Naive thymus-derived CD4-positive, alpha-beta T cell (primary cell): ENCODE measurements around the gene KCNN2. TPM values are rescaled to one million over a fixed set of nuclear protein-coding genes. Genes with fewer than 3 reads are reported as not detected.

Experiments used
- ATAC-seq: fragments of 150-1000 bp; cut with Tn5 transposase; 2 replicates; pipeline ENCODE4 v1.10.0; 2021; ENCODE audit warnings: mild to moderate bottlenecking, moderate library complexity
- CTCF ChIA-PET: fragments of 350-600 bp; sonication (Branson Sonifier 250); formaldehyde crosslinking; loops from one replicate; lab custom pipeline; 2021; ENCODE audit warnings: antibody characterized with exemption; lab: Charles Lee
- POLR2A ChIA-PET: fragments of 350-600 bp; sonication (Branson Sonifier 250); formaldehyde crosslinking; loops from one replicate; lab custom pipeline; 2021; ENCODE audit warnings: antibody characterized with exemption, inconsistent platforms; lab: Charles Lee
- DNase-seq, 9 donors: peaks; one replicate each; pipeline versions ENCODE4 v3.0.0 to v3.0.0-alpha.2; 2020 to 2022; ENCODE audit warnings: mixed read lengths in 1 of 9
- H3K27ac ChIP-seq: one replicate; pipeline ENCODE4 v1.7.0; 2013; ENCODE audit warnings: mild to moderate bottlenecking, low read depth, low read length, moderate library complexity
- H3K27me3 ChIP-seq, 2 donors: one replicate each; pipeline ENCODE4 v1.7.0; 2013; ENCODE audit warnings: low read length in 2 of 2, mild to moderate bottlenecking in 2 of 2, moderate library complexity in 2 of 2; ENCODE audit not compliant: control insufficient read depth in 2 of 2, insufficient read depth in 2 of 2
- H3K36me3 ChIP-seq, 3 experiments: 1 replicate in 2 of 3; 2 replicates in 1 of 3; pipeline ENCODE4 v1.7.0; 2013; ENCODE audit warnings: low read length in 3 of 3, mild to moderate bottlenecking in 3 of 3, moderate library complexity in 1 of 3; ENCODE audit not compliant: insufficient read depth in 3 of 3, control insufficient read depth in 2 of 3
- H3K4me1 ChIP-seq, 2 donors: one replicate each; pipeline ENCODE4 v1.7.0; 2013; ENCODE audit warnings: low read length in 2 of 2, mild to moderate bottlenecking in 2 of 2, moderate library complexity in 1 of 2; ENCODE audit not compliant: control insufficient read depth in 2 of 2, insufficient read depth in 2 of 2
- H3K4me3 ChIP-seq: 2 replicates; pipeline ENCODE4 v1.7.0; 2013; ENCODE audit warnings: mild to moderate bottlenecking, low read length
- H3K9me3 ChIP-seq, 3 experiments: 1 replicate in 2 of 3; 2 replicates in 1 of 3; pipeline ENCODE4 v1.7.0; 2013; ENCODE audit warnings: low read length in 3 of 3; ENCODE audit not compliant: control insufficient read depth in 2 of 3
- H3K27ac Mint-ChIP-seq, 9 donors: one replicate each; pipeline ENCODE4 v1.8.0; 2020 to 2022; ENCODE audit warnings: mixed read lengths in 9 of 9, mild to moderate bottlenecking in 8 of 9, moderate library complexity in 5 of 9, inconsistent platforms in 2 of 9
- H3K27me3 Mint-ChIP-seq, 5 donors: one replicate each; pipeline ENCODE4 v1.8.0; 2021 to 2022; ENCODE audit warnings: mixed read lengths in 5 of 5, mild to moderate bottlenecking in 1 of 5
- H3K36me3 Mint-ChIP-seq, 5 donors: one replicate each; pipeline ENCODE4 v1.8.0; 2020 to 2022; ENCODE audit warnings: mixed read lengths in 5 of 5, mild to moderate bottlenecking in 3 of 5, inconsistent platforms in 1 of 5
- H3K4me1 Mint-ChIP-seq, 7 donors: one replicate each; pipeline ENCODE4 v1.8.0; 2020 to 2022; ENCODE audit warnings: mixed read lengths in 7 of 7, mild to moderate bottlenecking in 3 of 7, inconsistent platforms in 1 of 7
- H3K4me3 Mint-ChIP-seq, 10 donors: one replicate each; pipeline ENCODE4 v1.8.0; 2020 to 2022; ENCODE audit warnings: mild to moderate bottlenecking in 10 of 10, mixed read lengths in 10 of 10, moderate library complexity in 6 of 10, inconsistent platforms in 2 of 10
- H3K9me3 Mint-ChIP-seq, 11 donors: one replicate each; pipeline ENCODE4 v1.8.0; 2020 to 2022; ENCODE audit warnings: mixed read lengths in 11 of 11, mild to moderate bottlenecking in 4 of 11, inconsistent platforms in 1 of 11, moderate library complexity in 1 of 11
- intact Hi-C, 2 donors: fragments of 100-400 bp; cut with micrococcal nuclease; formaldehyde crosslinking; loops; one replicate each; pipeline ENCODE4 v1.15.1; 2023
- polyA plus RNA-seq, 2 donors: library from polyadenylated mRNA; unstranded; fragments of 300-500 nt; fragmentation: Illumina TruSeq; gene quantifications; one replicate each; pipeline ENCODE4 v1.2.3, GENCODE V29; 2021
- total RNA-seq, 6 experiments: library from RNA in 5 of 6; stranded (reverse) in 5 of 6; gene quantifications; 1 replicate in 5 of 6; 2 replicates in 1 of 6; pipeline ENCODE4 v1.2.3 and lab custom pipeline; 2021 to 2026

KCNN2 gene
- total and polyA plus RNA-seq, 7 experiments from 2014 or later, result not detected

DNA sequence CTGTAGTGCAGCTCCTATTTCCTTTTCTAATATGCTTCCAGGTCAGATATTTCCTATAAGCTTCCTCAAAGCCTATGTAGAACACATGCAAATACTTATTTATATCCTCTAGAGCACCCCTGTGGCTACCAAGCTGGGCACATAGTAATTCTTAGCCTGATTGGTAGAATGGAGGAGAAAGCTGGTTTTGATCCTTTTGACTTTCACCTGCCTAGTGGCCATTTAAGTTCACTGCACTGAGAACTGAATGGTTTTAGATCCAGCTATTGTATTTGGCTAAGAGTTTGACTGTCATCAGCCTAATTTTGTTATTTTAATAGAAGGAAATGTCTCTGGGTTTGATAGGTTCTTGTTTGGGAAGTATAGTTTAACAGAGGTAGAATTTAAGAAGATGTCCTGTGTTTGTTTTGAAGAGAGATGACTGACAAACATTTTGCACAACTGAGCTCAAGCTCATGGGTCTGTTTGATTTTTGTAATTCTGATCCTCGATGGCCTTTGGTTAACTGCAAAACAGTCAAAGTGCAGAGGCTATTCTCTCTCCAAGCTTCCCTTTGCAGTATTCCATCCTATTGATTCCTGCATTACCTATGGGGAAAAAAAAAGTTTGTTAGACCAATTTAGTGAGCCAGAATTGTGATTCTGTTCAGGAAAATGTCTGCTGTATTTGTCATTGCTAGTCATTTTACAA is 85.4 kb downstream of the KCNN2 start:
- Mint-ChIP-seq H3K27me3 (peaks cover 0 to 13% (median 7%) of the 10 kb centered on the region in 5 donors), H3K4me3 (no peak overlapping the region), H3K4me1 (peaks cover 0 to 6% (median 0%) of the 10 kb centered on the region in 7 donors), H3K9me3 (no peaks in the 10 kb centered on the region), H3K36me3 (no peaks in the 10 kb centered on the region), H3K27ac (no peak overlapping the region)
- H3K36me3 ChIP-seq, result no peaks in the 10 kb centered on the region
- no peaks in the 10 kb centered on the region for H3K27me3 ChIP-seq
- DNase-seq (no peak), ATAC-seq (no peak)
- no peaks in the 10 kb centered on the region for H3K9me3 ChIP-seq
- no peak overlapping the region for H3K4me3 ChIP-seq
- ChIA-PET CTCF (interaction anchor here (1.2 kb wide), 1 partner anchor 835 kb away, joined by 6 read pairs; no protein-coding TSS in a partner anchor), POLR2A (no interaction called here)
- no peaks in the 10 kb centered on the region for H3K4me1 ChIP-seq
- H3K27ac ChIP-seq, result no peak overlapping the region
- intact Hi-C loops, result no loop called here

DNA sequence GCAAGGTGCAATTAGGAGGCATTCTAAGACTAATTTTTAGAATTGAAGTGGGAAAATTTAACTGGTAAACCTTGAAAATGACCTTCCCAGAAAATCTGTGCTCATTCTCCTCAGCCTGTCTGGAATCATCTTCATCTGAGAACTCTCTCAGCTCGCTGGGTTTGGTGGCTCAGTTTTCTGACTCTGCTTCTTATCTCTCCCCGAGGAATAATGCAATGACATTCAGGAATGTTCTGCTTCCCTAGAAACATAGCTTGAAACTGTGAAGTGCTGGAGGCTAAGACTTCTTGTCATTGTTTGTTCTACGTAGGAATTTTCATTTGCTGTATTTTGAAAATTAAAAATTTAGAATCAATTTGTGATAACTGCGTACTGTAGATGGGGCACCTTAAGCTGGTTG is 86.6 kb downstream of the KCNN2 start:
- CTCF ChIA-PET, result no interaction called here
- no peak for DNase-seq
- intact Hi-C loops, result no loop called here
- Histone ChIP-seq H3K4me1 (no peaks in the 10 kb centered on the region), H3K4me3 (no peak overlapping the region), H3K27ac (no peak overlapping the region), H3K27me3 (no peaks in the 10 kb centered on the region), H3K36me3 (no peaks in the 10 kb centered on the region), H3K9me3 (no peaks in the 10 kb centered on the region)
- no peak overlapping the region for H3K27ac Mint-ChIP-seq
- H3K36me3 Mint-ChIP-seq, result no peaks in the 10 kb centered on the region
- POLR2A ChIA-PET, result no interaction called here
- peaks cover 0 to 6% (median 0%) of the 10 kb centered on the region in 7 donors for H3K4me1 Mint-ChIP-seq
- no peak overlapping the region for H3K4me3 Mint-ChIP-seq
- no peaks in the 10 kb centered on the region for H3K9me3 Mint-ChIP-seq
- ATAC-seq, result no peak
- peaks cover 0 to 17% (median 6%) of the 10 kb centered on the region in 5 donors for H3K27me3 Mint-ChIP-seq

GRCh38 chr5:114449860-114450421 is 88.1 kb downstream of the KCNN2 start:
- peak; percentile 67 for ATAC-seq
- POLR2A ChIA-PET, result no interaction called here

DNA sequence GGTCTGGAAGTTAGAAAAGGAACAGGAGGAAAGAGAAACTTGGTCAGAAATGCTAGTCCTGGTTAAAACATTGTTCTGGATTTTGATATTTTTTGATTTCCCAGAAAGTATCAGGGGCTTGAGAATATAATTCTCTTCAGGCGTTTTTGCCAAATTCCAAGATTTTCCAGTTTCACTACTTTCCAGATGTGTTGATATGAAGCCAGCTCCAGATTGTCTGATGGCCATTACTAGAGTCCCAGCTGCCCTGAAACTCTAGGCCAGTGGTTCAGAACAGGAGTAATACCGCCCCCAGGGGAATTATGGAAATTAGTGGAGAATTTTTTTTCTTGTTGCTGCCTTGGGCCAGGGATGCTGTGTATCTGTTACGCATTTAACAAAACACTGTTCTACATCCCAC is 88.6 kb downstream of the KCNN2 start:
- no peaks in the 10 kb centered on the region for H3K4me1 ChIP-seq
- DNase-seq, result no peak
- no peaks in the 10 kb centered on the region for H3K9me3 ChIP-seq
- H3K4me3 ChIP-seq, result no peak overlapping the region
- no peak overlapping the region for H3K27ac ChIP-seq
- Mint-ChIP-seq H3K9me3 (no peaks in the 10 kb centered on the region), H3K27ac (no peak overlapping the region), H3K4me1 (peaks cover 0 to 6% (median 0%) of the 10 kb centered on the region in 7 donors), H3K27me3 (peaks cover 0 to 15% (median 8%) of the 10 kb centered on the region in 5 donors), H3K4me3 (no peak overlapping the region), H3K36me3 (no peaks in the 10 kb centered on the region)
- intact Hi-C loops, result loop anchor here in 1 of 2 donors (1.0 kb wide), 1 partner anchor 771 kb away; no protein-coding TSS in a partner anchor
- no peaks in the 10 kb centered on the region for H3K36me3 ChIP-seq
- H3K27me3 ChIP-seq, result no peaks in the 10 kb centered on the region
- ChIA-PET POLR2A (no interaction called here), CTCF (interaction anchor here (0.7 to 1.5 kb wide), 3 partner anchors 832 to 838 kb away, joined by 3 read pairs; no protein-coding TSS in a partner anchor)
- no peak for ATAC-seq

More at GRCh38 chr5:114449860-114450421, 88.1 kb downstream of the KCNN2 start:
- H3K4me1 Mint-ChIP-seq, result peaks cover 0 to 6% (median 0%) of the 10 kb centered on the region in 7 donors
- H3K36me3 ChIP-seq, result no peaks in the 10 kb centered on the region
- H3K9me3 ChIP-seq, result no peaks in the 10 kb centered on the region
- DNase-seq, result peak in 7 of 9 donors; percentile 4 to 35 (median 8)
- CTCF ChIA-PET, result interaction anchor here (0.7 to 1.5 kb wide), 3 partner anchors 831 to 838 kb away, joined by 3 read pairs; no protein-coding TSS in a partner anchor
- H3K36me3 Mint-ChIP-seq, result no peaks in the 10 kb centered on the region
- no peaks in the 10 kb centered on the region for H3K9me3 Mint-ChIP-seq
- no peak overlapping the region for H3K27ac Mint-ChIP-seq
- H3K27me3 Mint-ChIP-seq, result peaks cover 0 to 15% (median 8%) of the 10 kb centered on the region in 5 donors
- H3K4me3 ChIP-seq, result no peak overlapping the region
- H3K4me3 Mint-ChIP-seq, result no peak overlapping the region
- no peaks in the 10 kb centered on the region for H3K27me3 ChIP-seq
- H3K4me1 ChIP-seq, result no peaks in the 10 kb centered on the region
- intact Hi-C loops, result loop anchor here in 1 of 2 donors (1.0 kb wide), 1 partner anchor 771 kb away; no protein-coding TSS in a partner anchor
- H3K27ac ChIP-seq, result no peak overlapping the region

GRCh38 chr5:114458726-114459125 is 96.9 kb downstream of the KCNN2 start:
- no peak overlapping the region for H3K4me3 Mint-ChIP-seq
- intact Hi-C loops, result no loop called here
- DNase-seq (no peak), ATAC-seq (no peak)
- no peaks in the 10 kb centered on the region for H3K4me1 Mint-ChIP-seq
- ChIA-PET POLR2A (no interaction called here), CTCF (no interaction called here)
- Histone ChIP-seq H3K9me3 (no peaks in the 10 kb centered on the region), H3K4me1 (no peaks in the 10 kb centered on the region), H3K4me3 (no peak overlapping the region), H3K36me3 (no peaks in the 10 kb centered on the region), H3K27me3 (no peaks in the 10 kb centered on the region), H3K27ac (no peak overlapping the region)
- no peak overlapping the region for H3K27ac Mint-ChIP-seq
- peaks cover 0 to 2% (median 0%) of the 10 kb centered on the region in 11 donors for H3K9me3 Mint-ChIP-seq
- H3K27me3 Mint-ChIP-seq, result peaks cover 0 to 16% (median 4%) of the 10 kb centered on the region in 5 donors
- H3K36me3 Mint-ChIP-seq, result no peaks in the 10 kb centered on the region

DNA sequence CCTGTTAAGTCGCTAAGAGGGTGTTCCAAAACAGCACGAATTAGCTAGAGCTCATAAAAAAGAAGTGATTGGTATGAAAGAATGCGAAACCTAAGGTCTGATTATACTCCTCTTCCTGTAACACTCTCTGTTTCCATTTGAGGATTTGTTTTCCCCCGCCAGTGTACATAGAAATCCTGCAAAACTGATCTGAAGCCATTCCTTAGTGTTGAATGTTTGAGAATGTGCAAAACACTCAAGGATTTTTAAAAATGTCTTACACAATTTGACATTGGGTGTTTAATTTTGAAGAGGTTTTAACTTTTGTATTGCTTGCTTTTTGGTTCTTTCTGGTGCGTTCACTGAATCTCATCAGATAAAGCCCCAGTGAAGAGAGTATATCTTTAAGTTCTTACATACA is 105.3 kb downstream of the KCNN2 start:
- Histone ChIP-seq H3K27me3 (no peaks in the 10 kb centered on the region), H3K9me3 (no peaks in the 10 kb centered on the region), H3K4me1 (no peaks in the 10 kb centered on the region), H3K27ac (no peak overlapping the region), H3K36me3 (no peaks in the 10 kb centered on the region), H3K4me3 (no peak overlapping the region)
- POLR2A ChIA-PET, result no interaction called here
- Mint-ChIP-seq H3K4me3 (no peak overlapping the region), H3K9me3 (peaks cover 0 to 4% (median 0%) of the 10 kb centered on the region in 11 donors), H3K36me3 (no peaks in the 10 kb centered on the region), H3K27me3 (peaks cover 0 to 4% (median 0%) of the 10 kb centered on the region in 5 donors), H3K27ac (no peak overlapping the region), H3K4me1 (no peaks in the 10 kb centered on the region)
- ATAC-seq, result no peak
- intact Hi-C loops, result no loop called here
- CTCF ChIA-PET, result no interaction called here
- no peak for DNase-seq
